Breast epithelium (tissue), 3 donors: Measurements from ENCODE around the gene AHRR.

Source experiments
- POLR2AphosphoS5 ChIP-seq, 3 donors: sonication (generic); formaldehyde crosslinking; IDR thresholded peaks; one replicate each; pipeline ENCODE4 v1.6.1; 2017; ENCODE audit warnings: antibody characterized with exemption in 3 of 3
- TF ChIP-seq, protein P1 (sequence below), 3 donors: fragments of 450-650 bp; IDR thresholded peaks; one replicate each; pipeline ENCODE4 v1.5.1; 2016 to 2017; ENCODE audit warnings: antibody characterized with exemption in 3 of 3, mild to moderate bottlenecking in 3 of 3, moderate library complexity in 3 of 3

DNA sequence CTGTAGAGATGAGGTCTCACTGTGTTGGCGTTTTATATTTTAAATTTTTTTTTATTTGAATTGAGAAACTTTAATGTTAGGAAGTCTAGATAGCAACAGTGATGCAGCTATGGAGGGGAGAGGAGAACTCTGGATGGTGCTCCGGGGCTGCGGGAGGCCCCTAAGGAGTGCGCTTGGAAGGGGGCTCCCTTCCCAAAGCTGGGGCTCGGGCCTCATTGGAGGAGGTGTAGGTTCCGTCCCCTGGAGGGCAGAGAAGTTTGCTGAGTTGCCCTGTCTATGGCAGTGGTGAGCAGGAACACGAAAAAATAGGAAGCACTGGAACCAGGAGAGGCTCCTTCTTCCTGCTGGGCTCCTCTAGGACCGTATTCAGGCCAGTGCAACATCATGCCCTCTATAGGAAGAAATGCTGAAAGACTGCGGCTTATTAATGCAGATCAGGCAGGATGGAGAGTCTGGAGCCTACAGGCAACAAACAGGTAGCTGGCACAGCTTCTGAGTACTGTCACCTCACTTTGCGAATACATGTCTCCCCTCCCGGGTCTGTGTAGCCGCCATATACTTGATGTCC is 16.1 kb downstream of the AHRR start:
- TF ChIP-seq, protein P1, sequence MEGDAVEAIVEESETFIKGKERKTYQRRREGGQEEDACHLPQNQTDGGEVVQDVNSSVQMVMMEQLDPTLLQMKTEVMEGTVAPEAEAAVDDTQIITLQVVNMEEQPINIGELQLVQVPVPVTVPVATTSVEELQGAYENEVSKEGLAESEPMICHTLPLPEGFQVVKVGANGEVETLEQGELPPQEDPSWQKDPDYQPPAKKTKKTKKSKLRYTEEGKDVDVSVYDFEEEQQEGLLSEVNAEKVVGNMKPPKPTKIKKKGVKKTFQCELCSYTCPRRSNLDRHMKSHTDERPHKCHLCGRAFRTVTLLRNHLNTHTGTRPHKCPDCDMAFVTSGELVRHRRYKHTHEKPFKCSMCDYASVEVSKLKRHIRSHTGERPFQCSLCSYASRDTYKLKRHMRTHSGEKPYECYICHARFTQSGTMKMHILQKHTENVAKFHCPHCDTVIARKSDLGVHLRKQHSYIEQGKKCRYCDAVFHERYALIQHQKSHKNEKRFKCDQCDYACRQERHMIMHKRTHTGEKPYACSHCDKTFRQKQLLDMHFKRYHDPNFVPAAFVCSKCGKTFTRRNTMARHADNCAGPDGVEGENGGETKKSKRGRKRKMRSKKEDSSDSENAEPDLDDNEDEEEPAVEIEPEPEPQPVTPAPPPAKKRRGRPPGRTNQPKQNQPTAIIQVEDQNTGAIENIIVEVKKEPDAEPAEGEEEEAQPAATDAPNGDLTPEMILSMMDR (IDR thresholded peaks at IDR 0.05) = no peak
- no peak for TF ChIP-seq POLR2AphosphoS5 (IDR thresholded peaks at IDR 0.05)
